ENCODE data around the gene GGTA1. TPM values are rescaled to one million over a fixed set of nuclear protein-coding genes. Genes with fewer than 3 reads are reported as not detected.

The GGTA1 gene
- total and polyA plus RNA-seq, 4 donors, result 2.4 to 3.3 (median 2.8) TPM

- 89% methylated on average over 5 of the region's 5 CpGs for WGBS
- Histone ChIP-seq H3K4me1 (ENCODE audit: control insufficient read depth in 4 of 4, insufficient read depth in 4 of 4, low read length in 3 of 4) (no peaks in the 10 kb centered on the region), H3K9me3 (ENCODE audit: control insufficient read depth in 4 of 4, low read length in 3 of 4) (no peaks in the 10 kb centered on the region), H3K4me3 (ENCODE audit: low read depth in 1 of 3, low read length in 3 of 3) (no peak overlapping the region), H3K27me3 (ENCODE audit: control insufficient read depth in 4 of 4, insufficient read depth in 4 of 4, low read length in 3 of 4) (no peaks in the 10 kb centered on the region), H3K27ac (ENCODE audit: low read depth in 1 of 2, low read length in 2 of 2) (no peak overlapping the region), H3K36me3 (ENCODE audit: control insufficient read depth in 4 of 4, insufficient read depth in 3 of 4, low read depth in 1 of 4, low read length in 3 of 4) (no peaks in the 10 kb centered on the region), H3K9ac (ENCODE audit: low read depth in 1 of 2, low read length in 2 of 2) (no peak overlapping the region)
- no peak for TF ChIP-seq SP1 (IDR thresholded peaks at IDR 0.05)
- TF ChIP-seq ZBTB33 (IDR thresholded peaks at IDR 0.05), result no peak
- TF ChIP-seq EGR1 (IDR thresholded peaks at IDR 0.05; ENCODE audit: low read depth in 2 of 2), result no peak
- TF ChIP-seq HNF4A (conservative IDR thresholded peaks at IDR 0.05), result no peak
- no peak for TF ChIP-seq GABPA (IDR thresholded peaks at IDR 0.05 in 1 of 2, conservative IDR thresholded peaks at IDR 0.05 in 1 of 2)
- no peak for TF ChIP-seq FOXA2 (IDR thresholded peaks at IDR 0.05)
- no peak for TF ChIP-seq REST (IDR thresholded peaks at IDR 0.05)
- TF ChIP-seq YY1 (IDR thresholded peaks at IDR 0.05), result no peak
- TF ChIP-seq RXRA (IDR thresholded peaks at IDR 0.05), result no peak
- no peak for TF ChIP-seq HNF4G (IDR thresholded peaks at IDR 0.05)
- no peak for TF ChIP-seq TAF1 (conservative IDR thresholded peaks at IDR 0.05)
- DNase-seq (ENCODE audit: low spot score), result no peak
These were observed 23.5 kb downstream of the GGTA1 start for GRCh38 chr9:121476156-121476555.

GRCh38 chr9:121474231-121474947 lies 25.3 kb downstream of the GGTA1 start:
- no peak for TF ChIP-seq REST (IDR thresholded peaks at IDR 0.05)
- no peak for TF ChIP-seq NR2F2 (IDR thresholded peaks at IDR 0.05)
- no peak for TF ChIP-seq ZBTB33 (IDR thresholded peaks at IDR 0.05)
- no peak for TF ChIP-seq HNF4A (conservative IDR thresholded peaks at IDR 0.05)
- TF ChIP-seq SP1 (IDR thresholded peaks at IDR 0.05), result no peak
- TF ChIP-seq FOXA2 (IDR thresholded peaks at IDR 0.05), result no peak
- TF ChIP-seq GABPA (IDR thresholded peaks at IDR 0.05 in 1 of 2, conservative IDR thresholded peaks at IDR 0.05 in 1 of 2), result no peak
- no peak for TF ChIP-seq RXRA (IDR thresholded peaks at IDR 0.05)
- no peak for TF ChIP-seq JUND (IDR thresholded peaks at IDR 0.05)
- TF ChIP-seq CTCF (IDR thresholded peaks at IDR 0.05; ENCODE audit: low read depth, low read length, missing input control), result no peak
- TF ChIP-seq MAX (IDR thresholded peaks at IDR 0.05), result no peak
- no peak overlapping the region for H3K4me3 ChIP-seq (ENCODE audit: low read depth in 1 of 3, low read length in 3 of 3)
- H3K9ac ChIP-seq (ENCODE audit: low read depth in 1 of 2, low read length in 2 of 2), result no peak overlapping the region
- H3K27ac ChIP-seq (ENCODE audit: low read depth in 1 of 2, low read length in 2 of 2), result no peak overlapping the region
- no peak for DNase-seq (ENCODE audit: low spot score)
- H3K4me1 ChIP-seq (ENCODE audit: control insufficient read depth in 4 of 4, insufficient read depth in 4 of 4, low read length in 3 of 4), result no peaks in the 10 kb centered on the region
- H3K36me3 ChIP-seq (ENCODE audit: control insufficient read depth in 4 of 4, insufficient read depth in 3 of 4, low read depth in 1 of 4, low read length in 3 of 4), result no peaks in the 10 kb centered on the region
- 82% methylated on average over 10 of the region's 10 CpGs for WGBS
- H3K9me3 ChIP-seq (ENCODE audit: control insufficient read depth in 4 of 4, low read length in 3 of 4), result no peaks in the 10 kb centered on the region
- no peaks in the 10 kb centered on the region for H3K27me3 ChIP-seq (ENCODE audit: control insufficient read depth in 4 of 4, insufficient read depth in 4 of 4, low read length in 3 of 4)
